Effector CD8-positive, alpha-beta T cell (primary cell): ENCODE measurements around the gene BMP15.

Experiments
- DNase-seq: peaks from one replicate; lab custom pipeline; 2025; lab: John Stamatoyannopoulos, UW
- total RNA-seq, 4 experiments: gene quantifications; one replicate each; lab custom pipeline; 2026; lab: John Stamatoyannopoulos, UW

The BMP15 gene
- total RNA-seq: 0 reads per million in 4 experiments

DNA sequence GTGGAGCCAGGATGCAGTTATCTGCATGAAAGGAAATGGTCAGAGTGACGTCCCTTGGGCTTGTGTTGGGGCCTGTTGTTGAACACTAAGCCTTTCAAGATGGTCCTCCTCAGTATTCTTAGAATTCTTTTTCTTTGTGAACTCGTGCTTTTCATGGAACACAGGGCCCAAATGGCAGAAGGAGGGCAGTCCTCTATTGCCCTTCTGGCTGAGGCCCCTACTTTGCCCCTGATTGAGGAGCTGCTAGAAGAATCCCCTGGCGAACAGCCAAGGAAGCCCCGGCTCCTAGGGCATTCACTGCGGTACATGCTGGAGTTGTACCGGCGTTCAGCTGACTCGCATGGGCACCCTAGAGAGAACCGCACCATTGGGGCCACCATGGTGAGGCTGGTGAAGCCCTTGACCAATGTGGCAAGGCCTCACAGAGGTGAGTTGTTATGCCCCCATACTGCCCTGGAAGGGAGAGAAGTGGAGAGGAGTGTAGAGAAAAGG lies at the start of gene BMP15:
BMP15 (plus strand) TSS at position 51 of the 492 bp plus-strand sequence; CDS start at position 100, 49 bp downstream.
- no peak for DNase-seq

DNA sequence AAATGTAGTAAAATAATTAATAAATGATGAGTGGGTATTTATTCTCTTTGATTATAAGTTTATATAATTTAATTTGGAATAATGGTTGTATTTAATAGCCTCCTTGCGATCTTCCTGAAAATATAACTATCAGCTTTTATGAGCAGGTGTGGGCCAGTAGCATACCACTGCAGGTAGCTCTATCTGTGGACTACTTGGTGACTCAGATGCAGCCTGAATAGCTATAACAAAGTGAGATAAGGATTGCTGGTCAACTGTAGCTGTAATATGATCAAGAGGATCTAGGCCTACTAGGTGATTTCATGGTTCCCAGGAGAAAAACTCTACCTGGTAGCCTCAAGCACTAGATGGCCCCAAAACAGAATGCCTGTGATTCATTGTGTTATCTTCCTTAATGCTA lies 47.1 kb upstream of the BMP15 start:
- DNase-seq: no peak

DNA sequence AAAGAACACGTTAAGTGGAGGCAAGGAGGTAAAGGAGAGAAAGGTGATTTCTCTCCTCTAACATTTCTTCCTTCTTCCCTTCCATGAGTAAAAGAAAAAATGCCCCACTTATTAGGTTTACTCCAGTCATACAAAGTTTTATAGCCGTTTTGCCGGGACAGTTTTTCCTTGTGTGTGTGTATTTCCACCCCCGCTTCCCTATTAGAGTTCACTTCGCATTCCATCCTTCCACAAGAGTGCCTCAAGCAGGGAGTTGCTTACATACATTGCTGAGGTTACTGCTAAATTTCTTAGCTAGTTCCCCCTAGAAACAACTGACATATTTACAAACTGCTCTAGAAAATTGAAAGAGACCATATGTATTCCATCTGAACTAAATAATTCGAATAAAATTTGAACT lies 45.2 kb upstream of the BMP15 start:
- no peak for DNase-seq

DNA sequence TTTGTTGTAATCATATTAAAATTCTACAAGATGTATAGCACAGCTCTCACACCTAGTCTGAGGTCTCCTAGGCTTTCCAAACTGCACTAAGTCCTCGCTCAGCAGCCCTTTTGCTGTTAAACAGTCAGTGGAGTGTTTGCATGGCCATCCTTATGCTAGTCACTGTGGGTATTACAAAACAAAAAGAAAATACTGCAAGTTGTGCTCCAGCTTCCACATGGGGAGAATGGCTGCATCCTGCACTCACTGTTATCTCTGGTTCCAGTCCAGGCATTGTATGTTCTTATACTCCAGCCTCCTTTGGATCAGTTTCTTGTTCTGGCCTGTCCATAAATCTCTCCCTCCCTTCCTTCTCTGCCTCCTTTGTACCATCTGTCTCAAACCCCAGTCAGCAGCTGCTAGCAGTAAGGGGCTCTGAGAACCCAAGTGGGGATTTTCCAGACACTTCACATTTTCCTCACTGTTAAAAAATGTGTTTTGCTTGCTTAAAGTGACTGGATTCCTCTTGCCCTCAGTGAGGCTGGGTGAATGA lies 38.5 kb upstream of the BMP15 start:
- DNase-seq: no peak

DNA sequence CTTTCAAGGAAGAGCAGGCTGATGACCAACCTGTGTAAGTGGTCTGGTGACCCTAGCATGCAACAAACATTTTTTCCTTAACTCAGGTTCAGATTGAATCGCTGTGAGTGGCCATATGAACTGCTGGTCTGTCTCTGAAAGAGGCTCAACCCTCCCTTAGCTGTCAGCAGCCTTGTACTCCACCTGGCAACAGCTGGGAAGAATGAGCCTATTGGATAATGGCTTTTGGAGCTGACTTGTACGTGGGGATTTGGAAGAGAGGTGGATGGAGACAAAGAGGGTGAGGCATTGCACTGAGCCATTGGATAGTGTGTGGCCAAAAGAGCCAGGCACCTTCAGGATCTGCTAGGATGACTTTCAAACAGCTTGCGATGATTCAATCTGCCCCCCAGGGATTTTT lies 35.7 kb upstream of the BMP15 start:
- no peak for DNase-seq

DNA sequence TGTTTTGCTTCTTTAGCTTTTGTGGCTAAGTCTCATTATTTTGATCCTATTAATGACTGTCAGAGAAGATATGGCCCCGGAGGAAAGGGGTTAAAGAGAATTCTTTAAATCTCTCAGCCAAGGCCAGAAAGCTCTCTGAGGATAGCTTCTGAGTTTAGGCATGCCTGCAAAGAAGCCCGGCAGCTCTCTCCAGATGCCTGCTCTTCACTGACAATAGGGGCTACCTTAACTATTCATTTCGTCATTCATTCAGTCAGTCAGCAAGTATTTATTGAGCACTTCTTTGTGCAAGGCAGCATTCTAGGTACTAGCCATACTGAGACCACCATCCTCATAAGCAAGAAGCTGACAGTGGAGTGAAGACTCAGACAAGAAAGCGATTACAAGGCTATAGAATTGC lies 34.0 kb upstream of the BMP15 start:
- no peak for DNase-seq

DNA sequence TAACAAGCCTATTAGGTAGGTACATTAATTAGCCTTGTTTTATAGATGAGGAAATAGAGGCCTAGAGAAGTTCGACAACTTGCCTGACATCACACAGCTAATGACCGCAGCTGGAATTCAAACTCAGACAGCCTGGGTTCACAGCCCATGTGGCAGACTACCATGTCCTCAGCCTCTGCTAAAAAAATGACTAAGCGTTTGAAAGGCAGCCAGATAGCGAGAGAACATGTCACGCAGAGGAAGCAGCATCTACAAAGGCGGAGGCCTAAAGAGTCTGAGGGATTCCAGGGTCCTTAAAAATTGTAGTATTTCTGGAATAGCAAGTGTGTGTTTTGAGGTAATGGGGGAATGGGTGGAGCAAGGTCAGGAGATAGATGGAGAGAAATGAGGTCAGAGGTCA lies 33.2 kb upstream of the BMP15 start:
- no peak for DNase-seq

DNA sequence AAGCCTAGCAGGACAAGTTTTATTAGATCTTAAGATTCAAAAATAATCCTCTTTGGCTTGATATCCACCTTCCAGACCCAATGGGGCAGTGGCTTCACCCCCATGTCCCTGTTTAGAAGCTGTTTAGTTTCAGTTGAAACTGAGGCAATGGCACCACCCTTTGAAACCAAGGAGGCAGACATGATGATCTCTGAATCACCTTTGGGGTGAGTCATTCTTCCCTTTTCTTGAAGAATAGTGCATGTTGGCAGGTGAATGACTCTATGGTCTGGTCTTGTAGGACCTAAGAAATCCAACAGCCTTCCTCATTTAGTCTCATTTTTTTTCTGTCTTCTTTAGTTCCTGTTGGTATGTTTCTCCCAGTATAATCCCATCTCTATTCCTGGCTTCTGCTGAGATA lies 29.5 kb upstream of the BMP15 start:
- no peak for DNase-seq

DNA sequence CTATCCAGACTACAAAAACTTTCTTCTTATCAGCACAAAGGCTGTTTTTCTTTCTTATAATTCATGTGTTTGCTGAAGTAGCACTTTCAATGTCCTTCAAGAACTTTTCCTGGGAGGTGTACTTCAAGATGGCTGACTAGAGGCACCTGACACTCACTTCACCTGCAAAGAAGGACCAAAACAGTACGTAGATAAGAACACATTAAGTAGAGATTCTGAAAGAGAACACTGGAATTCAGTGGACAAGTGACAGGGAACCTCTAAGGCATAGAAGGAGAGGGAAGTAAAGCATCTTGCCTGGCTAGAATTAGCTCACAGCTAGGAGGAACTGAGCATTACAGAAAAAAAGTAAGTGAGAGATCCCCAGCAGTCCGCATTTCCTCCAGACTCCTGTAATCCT lies 21.7 kb upstream of the BMP15 start:
- DNase-seq: no peak

DNA sequence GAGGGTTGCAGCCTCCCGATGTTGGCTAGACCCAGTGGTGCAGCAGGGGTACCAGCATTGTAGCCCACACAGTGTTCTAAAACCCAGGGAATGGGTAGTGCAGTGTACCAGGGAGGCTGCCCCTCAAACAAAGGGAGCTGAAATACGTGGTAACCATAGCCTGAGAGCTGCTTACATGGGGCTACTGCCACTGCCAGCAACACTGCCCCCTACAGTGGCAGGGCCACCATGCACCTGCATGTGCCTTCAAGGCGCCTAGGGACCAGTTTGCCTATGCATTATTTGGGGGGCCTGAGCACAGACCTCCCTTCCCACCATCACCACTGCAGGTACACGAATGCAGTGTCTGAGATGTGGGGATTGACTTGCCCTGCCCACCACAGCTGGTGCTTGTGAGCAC lies 21.0 kb upstream of the BMP15 start:
- DNase-seq: no peak

DNA sequence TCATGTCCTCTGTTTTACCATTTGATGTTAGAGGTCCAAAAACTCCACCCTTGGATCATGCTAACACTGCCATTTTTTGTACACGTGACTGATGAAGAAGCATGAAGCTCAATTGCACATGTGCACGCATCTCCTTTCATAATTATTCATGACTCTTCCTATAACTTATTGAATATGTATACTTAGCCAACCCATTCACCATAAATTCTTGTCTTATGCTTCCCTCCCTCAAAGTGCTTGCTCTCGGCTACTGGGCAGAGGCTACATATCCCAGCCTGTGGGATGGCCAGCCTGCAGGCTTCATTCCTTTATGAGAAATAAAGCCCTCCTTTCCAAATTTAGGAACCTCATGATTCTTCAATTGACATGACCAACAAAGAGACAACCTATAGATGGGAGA lies 17.5 kb upstream of the BMP15 start:
- no peak for DNase-seq

DNA sequence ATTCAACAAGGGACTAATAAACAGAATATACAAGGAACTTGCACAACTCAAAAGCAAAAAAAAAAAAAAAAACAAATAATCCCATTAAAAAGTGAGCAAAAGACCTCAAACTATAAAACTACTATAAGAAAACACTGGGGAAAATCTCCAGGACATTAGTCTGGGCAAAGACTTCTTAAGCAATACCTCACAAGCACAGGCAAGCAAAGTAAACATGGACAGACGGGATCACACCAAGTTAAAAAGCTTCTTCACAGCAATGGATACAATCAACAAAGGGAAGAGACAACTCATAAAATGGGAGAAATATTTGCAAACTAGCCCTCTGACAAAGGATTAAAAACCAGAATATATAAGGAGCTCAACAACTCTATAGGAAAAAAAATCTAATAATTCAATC lies 17.1 kb upstream of the BMP15 start:
- DNase-seq: no peak

DNA sequence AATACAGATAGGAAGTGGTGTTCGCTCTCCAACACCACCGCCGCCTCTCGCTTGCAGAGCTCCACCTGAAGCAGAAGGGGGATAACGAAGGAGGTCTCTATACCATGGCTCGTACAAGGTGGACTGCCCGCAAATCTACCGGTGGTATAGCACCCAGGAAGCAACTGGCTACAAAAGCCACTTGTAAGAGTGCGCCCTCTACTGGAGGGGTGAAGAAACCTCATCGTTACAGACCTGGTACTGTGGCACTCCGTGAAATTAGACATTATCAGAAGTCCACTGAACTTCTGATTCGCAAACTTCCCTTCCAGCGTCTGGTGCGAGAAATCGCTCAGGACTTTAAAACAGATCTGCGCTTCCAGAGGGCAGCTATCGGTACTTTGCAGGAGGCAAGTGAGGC lies 5.2 kb upstream of the BMP15 start:
- DNase-seq: no peak

DNA sequence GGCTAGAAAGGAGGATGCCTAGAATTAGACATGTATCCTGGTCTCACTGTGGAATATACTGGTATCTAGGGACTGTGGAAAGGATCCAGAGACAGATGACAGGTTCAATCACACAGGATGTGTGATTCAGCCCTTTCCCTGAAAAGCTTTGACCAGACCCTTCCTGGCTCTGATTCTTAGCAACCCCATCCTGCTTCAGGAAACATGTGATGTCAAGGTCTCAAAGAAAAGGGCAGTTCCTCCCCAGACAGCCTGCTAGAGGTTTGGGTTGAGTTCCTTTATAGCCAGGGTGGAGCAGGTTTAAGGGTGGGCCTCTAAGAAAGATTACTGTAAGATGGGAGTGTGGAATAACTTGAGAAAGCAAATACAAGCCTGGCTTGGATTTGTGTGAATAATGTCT lies 3.0 kb downstream of the BMP15 start:
- DNase-seq: no peak

DNA sequence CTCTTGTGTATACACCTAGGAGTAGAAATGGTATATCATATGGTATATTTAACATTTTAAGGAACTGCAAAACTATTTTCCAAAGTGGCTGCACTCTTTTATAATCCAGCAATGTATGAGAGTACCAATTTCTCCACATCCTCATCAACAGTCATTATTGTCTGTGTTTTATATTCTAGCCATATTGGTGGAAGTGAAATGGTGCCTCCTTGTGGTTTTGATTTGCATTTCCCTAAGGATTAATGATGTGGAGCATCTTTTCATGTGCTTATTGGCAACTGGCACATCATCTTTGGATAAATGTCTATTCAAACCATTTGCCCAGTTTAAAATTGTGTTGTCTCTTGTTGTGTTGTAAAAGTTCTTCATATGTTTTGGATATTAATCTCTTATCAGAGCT lies 9.6 kb downstream of the BMP15 start:
- no peak for DNase-seq

DNA sequence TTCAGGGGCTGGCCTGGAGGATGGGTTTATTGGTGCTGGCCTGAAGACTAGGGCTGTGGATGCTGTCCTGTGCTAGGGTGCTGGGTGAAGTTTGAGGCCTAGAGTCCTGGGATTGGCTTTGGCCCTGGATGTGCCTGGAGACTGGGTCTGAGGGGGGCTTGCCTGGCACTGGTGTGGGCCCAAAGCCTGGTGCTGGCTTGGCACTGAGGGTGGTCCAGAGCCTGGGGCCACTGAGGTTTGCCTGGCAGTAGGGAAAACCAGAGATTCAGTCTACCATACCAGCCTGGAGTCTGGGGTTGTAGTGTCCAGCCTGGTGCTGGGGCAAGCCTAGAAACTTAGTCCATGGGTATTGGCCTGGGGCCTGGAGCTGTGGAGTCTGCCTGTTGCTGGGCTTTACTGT lies 16.6 kb downstream of the BMP15 start:
- no peak for DNase-seq

DNA sequence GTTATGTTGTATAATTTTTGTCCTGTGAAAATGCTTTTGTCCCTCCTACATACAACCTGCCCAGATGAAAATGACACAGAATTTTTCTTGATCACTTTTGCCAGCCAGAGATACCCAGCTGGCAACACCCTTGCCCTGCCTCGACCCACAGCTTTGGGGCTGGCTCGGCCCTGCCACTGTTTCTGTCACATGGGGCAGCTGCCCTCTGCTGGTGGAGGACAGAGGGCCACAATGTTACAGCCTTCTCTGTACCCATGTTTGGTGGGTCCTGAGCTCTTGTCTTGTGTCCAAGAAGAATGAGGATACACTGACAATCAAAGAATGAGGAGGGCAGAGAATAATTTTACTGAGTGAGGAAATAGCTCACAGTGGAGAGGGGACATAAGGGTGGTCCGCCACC lies 31.1 kb downstream of the BMP15 start:
- DNase-seq: no peak

DNA sequence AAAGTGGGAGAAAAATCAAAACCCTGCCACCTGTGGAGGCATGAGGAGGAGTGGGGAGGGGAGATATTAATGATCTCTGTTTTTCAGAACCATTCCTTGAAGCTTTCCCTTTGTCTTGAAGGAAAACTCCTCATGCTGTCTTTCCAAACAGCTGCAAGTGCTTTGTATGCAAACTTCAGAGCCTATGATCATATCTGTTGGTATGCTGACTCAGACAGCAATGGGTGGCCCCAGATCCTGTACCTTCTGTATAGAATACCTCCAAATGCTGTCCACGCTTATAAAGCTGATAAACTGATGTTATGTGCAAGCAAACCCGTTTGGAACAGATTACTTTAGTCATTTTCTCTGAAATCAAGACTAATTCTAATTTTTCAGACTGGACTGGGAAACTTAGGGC lies 31.9 kb downstream of the BMP15 start:
- DNase-seq: no peak

DNA sequence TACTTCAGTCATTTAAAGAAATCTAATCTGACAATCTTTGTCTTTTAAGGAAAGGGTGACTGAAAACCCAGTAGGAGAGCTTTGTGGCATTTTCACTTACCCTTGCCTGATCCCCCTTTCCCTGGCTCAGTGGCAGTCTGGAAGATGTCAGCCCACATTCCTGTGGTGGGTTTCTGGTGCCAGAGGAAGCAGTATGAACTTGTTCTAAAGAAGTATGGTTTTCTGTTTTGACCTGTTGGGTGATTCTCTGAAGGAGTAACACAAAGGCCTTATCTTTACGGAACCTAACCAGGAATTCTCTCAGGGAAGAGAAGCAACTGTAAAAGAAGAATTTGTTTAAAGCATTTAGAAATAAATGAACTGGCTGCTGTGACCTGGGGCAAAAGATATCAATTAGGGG lies 41.9 kb downstream of the BMP15 start:
- no peak for DNase-seq

DNA sequence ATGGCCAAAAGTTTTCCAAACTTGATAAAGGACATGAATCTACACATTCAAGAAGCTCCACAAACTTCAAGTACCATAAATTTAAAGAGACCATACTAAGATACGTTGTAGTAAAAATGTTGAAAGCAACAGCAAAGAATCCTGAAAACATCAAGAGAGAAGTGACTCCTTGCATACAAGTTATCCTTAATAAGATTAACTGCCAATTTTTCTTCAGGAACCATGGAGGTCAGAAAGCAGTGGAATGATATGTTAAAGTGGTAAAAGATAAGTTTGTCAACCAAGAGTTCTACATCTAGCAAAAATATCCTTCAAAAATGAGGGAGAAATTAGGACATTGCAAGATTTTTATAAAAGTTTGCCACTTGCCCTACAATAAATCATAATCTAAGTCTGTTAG lies 43.3 kb downstream of the BMP15 start:
- no peak for DNase-seq

DNA sequence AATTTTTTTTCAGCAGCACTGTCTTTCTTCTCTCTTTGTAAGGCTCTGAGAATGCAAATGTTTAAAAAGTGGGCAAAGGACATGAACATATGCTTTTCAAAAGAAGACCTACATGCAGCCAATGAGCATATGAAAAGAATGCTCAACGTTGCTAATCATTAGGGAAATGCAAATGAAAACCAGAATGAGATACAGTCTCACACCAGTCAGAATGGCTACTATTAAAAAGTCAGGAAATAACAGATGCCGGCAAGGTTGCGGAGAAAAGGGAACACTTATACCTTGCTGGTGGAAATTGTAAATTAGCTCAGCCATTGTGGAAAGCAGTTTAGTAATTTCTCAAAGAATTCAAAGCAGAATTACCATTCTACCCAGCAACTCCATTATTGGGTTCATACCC lies 51.6 kb downstream of the BMP15 start:
- no peak for DNase-seq

DNA sequence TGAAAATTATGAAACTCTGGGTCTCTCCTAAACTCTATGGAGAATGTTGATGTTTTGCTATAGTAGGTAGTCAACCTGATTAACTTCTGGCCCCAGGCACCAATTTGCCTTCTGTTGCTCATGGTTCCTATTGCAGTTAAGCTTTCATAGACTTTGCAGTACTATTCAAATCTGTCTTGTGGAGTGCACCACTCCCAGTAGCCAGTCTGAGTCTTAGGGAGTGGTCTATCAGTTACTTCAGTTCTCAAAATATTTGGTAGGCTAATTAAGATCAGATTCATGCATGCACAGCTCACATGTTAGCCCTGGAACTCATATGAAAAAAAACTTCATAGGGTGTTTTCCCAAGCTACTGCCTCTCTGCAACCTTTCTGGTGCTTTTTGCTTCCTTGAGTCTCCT lies 53.3 kb downstream of the BMP15 start:
- no peak for DNase-seq
